ENCODE measurements around the gene NR1D1.
"Not testable (repeated sequence)": the region's sequence is repeated elsewhere in the genome, so short reads cannot be mapped to it uniquely, and the experiment has no call there.

DNA sequence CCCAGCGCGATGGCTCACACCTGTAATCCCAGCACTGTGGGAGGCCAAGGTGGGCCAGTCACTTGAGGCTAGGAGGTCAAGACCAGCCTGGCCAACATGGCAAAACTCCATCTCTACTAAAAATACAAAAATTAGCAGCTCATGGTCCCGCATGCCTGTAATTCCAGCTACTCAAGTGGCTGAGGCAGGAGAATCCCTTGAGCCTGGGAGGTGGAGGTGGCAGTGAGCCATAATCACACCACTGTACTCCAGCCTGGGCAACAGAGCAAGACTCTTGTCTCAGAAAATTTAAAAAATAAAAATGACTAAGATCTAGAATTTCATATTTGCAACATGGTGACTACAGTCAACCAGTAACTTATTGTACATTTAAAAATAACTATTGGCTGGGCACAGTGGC lies 42.8 kb upstream of the NR1D1 start:
- not testable (repeated sequence) for TF ChIP-seq ZNF274 (IDR thresholded peaks at IDR 0.05; ENCODE audit: low read depth, low read length); SUZ12 (IDR thresholded peaks at IDR 0.05; ENCODE audit: extremely low read depth, insufficient read depth, insufficient read length)
